ENCODE results near the gene ATP2A1.

ATP2A1 gene

DNA sequence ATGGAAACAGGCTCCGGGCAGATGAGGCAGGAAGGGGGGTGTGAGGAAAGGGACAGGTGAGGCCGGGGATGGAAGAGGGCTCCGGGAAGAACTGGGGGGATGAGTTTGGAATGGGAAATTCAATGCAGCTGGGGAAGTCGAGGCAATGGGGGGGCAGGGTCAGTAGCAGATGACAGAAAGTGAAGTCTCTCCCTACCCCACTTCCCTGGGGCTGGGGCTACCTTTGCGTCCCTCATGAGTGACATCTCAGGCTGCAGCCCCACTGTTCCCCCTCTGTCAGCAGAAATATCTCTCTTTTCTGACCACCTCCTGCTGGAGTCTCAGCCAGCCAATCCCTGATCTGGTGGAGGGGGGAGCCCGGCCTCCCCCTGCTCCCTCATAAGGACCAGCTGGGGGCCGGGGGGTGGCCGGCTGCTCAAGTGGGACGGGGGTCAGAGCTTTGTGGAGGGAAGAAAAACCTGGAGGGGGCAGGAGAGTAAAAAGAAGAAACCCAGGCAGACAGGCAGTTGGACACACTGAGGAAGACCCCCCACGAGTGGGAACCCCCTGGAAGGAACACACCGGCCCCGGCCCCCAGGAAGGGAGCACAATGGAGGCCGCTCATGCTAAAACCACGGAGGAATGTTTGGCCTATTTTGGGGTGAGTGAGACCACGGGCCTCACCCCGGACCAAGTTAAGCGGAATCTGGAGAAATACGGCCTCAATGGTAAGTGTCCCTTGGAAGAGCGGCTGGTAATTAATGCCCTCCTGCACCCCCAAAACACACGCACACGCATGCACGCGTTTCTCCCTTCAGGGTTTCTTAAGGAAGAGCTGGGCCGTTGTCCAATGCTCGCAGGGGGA lies at the start of gene ATP2A1:
TSS of gene ATP2A1 (plus strand) at position 406 of the 844 bp plus-strand sequence. CDS start at position 590, 184 bp downstream.
- no peak for DNase-seq

DNA sequence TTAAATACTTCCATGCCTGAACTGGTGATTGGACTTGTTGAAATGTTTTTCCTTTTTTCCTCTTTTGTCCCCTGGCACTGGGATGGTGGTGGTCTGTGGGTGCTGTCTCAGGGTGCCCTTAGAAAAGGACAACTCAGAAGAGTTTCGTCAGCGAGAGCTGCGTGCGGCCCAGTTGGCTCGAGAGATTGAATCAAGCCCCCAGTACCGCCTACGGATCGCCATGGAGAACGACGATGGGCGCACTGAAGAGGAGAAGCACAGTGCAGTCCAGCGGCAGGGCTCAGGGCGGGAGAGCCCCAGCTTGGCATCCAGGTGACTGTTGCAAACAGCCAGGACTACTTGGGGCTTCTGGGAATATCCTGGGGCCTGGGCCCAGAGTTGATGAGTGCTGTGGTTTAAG lies 48.5 kb upstream of the ATP2A1 start:
- no peak for DNase-seq

GRCh38 chr16:28830531-28830930 lies 47.8 kb upstream of the ATP2A1 start:
- DNase-seq: no peak

GRCh38 chr16:28834349-28834748 lies 43.9 kb upstream of the ATP2A1 start:
- DNase-seq: no peak

- no peak for DNase-seq
Measured at GRCh38 chr16:28834873-28835863, 43.1 kb upstream of the ATP2A1 start.

DNA sequence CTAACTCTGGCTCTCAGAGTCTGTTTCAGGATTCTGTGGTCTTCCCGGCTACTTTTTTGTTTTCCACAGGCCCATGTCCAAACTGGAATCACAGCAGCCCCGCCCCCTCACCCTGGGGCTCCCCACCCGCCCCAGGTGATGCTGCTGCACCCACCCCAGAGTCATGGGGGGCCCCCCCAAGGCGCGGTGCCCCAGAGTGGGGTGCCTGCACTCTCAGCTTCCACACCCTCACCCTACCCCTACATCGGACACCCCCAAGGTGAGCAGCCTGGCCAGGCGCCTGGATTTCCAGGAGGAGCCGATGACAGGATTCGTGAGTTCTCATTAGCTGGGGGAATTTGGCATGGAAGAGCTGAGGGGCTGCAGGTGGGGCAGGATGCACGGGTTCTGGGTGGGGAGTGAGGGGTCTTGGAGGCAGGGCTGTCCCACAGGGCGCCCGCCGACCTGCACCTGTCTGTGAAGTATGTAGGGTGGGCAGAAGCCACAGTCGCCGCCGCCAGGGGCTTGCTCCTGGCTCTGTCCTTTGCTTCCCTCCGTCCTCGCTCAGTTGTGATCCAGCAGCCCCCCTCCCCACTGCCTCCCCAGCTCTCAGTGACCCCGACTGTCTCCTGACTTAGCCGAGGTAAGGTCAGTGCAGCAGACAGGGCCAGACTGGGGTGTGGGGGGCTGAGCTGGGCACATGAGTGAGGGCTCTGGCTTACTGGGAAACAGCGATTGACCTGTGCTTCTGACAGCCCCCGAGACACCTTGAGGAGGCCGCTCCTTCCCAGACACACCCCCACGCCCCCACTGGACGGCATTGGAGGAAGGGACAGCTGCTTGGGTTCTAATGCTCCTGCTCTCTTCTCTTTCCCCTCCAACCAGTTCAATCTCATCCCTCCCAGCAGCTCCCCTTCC lies 42.2 kb upstream of the ATP2A1 start:
- DNase-seq: no peak

GRCh38 chr16:28836761-28837064 lies 41.6 kb upstream of the ATP2A1 start:
- DNase-seq: no peak

- no peak for DNase-seq
Measured at GRCh38 chr16:28837672-28838557, 40.4 kb upstream of the ATP2A1 start.

DNA sequence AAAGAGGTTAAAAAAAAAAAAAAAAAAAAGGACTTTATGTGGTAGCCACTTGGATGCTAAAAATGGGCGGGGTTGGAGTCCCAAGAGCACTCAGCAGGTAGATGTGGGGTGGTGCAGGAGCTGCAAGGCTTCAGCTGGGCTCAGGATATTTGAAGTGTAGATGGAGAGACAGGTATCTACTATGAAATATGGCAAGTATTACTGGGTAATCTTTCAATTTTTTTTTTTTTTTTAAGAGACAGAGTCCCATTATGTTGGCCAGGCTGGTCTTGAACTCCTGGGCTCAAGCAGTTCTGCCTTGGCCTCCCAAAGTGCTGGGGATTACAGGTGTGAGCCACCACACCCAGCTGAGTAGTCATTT lies 39.8 kb upstream of the ATP2A1 start:
- DNase-seq: no peak

- DNase-seq: no peak
Measured at GRCh38 chr16:28839004-28839639, 39.2 kb upstream of the ATP2A1 start.

GRCh38 chr16:28839899-28840298 lies 38.4 kb upstream of the ATP2A1 start:
- DNase-seq: no peak

GRCh38 chr16:28842696-28843095 lies 35.6 kb upstream of the ATP2A1 start:
- DNase-seq: no peak

GRCh38 chr16:28843766-28844165 lies 34.5 kb upstream of the ATP2A1 start:
- DNase-seq: no peak

DNA sequence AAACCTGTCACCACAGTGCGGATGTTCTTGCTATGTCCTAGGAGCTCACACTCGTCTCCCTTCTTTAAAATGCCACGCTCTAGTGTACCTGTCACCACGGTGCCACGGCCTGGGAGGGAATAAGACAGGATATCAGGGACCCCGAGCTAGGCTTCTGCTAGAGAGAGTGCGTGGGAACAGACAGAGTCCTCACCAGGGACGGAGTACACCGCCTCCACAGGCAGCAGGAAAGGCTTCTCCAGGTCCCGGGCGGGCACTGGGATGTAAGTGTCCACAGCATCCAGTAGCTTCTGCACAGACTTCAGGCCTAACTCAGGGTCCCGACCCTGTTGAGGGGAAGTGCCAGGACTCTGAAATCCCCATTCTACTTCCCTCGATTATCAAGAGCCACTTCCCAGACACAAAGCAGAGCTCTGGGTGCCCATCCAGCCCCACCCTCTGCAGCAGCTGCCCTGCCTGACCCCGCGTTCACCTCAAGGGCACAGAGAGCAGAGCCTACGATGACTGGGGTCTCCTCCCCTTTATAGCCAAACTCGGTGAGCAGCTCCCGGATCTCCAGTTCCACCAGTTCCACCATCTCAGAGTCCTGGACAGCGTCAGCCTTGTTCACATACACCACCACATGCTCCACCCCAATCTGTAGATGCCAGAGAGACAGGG lies 33.9 kb upstream of the ATP2A1 start:
- no peak for DNase-seq

GRCh38 chr16:28845293-28845692 lies 33.0 kb upstream of the ATP2A1 start:
- DNase-seq: no peak

DNA sequence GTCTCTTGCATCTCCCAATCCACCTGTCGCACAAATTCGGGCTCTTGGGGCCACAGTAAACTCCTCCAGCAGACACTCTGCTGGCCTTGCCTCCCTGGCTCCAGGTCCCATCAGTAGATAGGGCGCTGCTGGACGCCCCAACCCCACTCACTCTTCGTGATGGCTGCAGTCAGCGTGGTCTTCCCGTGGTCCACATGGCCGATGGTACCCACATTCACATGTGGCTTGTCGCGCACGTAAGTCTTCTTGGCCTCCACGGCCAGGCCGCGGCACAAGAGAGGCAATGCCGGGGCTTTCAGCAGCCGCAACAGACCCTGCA lies 32.6 kb upstream of the ATP2A1 start:
- DNase-seq: no peak

GRCh38 chr16:28846080-28846932 lies 32.0 kb upstream of the ATP2A1 start, which contains the start of gene TUFM:
TSS of gene TUFM (minus strand) at chr16:28846348. CDS start at chr16:28846269, 79 bp downstream.
- peak; percentile 99 for DNase-seq

- no peak for DNase-seq
Measured at GRCh38 chr16:28846933-28847273, 31.4 kb upstream of the ATP2A1 start.

DNA sequence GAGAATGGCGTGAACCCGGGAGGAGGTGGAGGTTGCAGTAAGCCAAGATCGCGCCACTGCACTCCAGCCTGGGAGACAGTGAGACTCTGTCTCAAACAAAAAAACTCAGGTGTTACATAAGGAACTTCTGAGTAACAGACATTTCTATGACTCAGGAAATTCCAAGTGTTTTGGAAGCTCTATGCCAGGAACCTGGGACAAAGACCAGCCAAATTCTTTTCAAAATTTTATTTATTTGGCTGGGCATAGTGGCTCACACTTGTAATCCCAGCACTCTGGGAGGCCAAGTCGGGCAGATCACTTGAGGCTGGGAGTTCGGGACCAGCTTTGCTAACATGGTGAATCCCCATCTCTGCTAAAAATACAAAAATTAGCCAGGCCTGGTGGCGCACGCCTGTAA lies 19.9 kb upstream of the ATP2A1 start:
- DNase-seq: no peak

- no peak for DNase-seq
Measured at GRCh38 chr16:28859326-28859725, 19.0 kb upstream of the ATP2A1 start.

Data from NCI-H1092 treated with DMSO at 0.1 percent for 48 hours (cell line).